GDM1 (cell line): ENCODE data around the gene KPNA3.
"Not testable (repeated sequence)": the region's sequence is repeated elsewhere in the genome, so short reads cannot be mapped to it uniquely, and the experiment has no call there.

Source experiments
- DNase-seq: peaks from one replicate; lab custom pipeline; 2025; lab: John Stamatoyannopoulos, UW

KPNA3 gene

GRCh38 chr13:49807681-49808080 is 15.2 kb upstream of the KPNA3 start:
- no peak for DNase-seq

- no peak for DNase-seq
Measured at GRCh38 chr13:49806126-49806536, 13.6 kb upstream of the KPNA3 start.

GRCh38 chr13:49803047-49803446 is 10.6 kb upstream of the KPNA3 start:
- not testable (repeated sequence) for DNase-seq

- DNase-seq, result no peak
Measured at GRCh38 chr13:49802426-49802825, 9.9 kb upstream of the KPNA3 start.

- DNase-seq, result peak; percentile 59
Measured at GRCh38 chr13:49791711-49792549, 552 bp downstream of the KPNA3 start.

- peak; percentile 12 for DNase-seq
Measured at GRCh38 chr13:49791315-49791710, 1.2 kb downstream of the KPNA3 start.

GRCh38 chr13:49789968-49790367 is 2.5 kb downstream of the KPNA3 start:
- DNase-seq, result no peak

- DNase-seq, result no peak
Measured at GRCh38 chr13:49786401-49787008, 6.0 kb downstream of the KPNA3 start.

- no peak for DNase-seq
Measured at GRCh38 chr13:49784886-49785570, 7.5 kb downstream of the KPNA3 start.

GRCh38 chr13:49783865-49784264 is 8.6 kb downstream of the KPNA3 start:
- DNase-seq, result no peak

GRCh38 chr13:49782784-49783183 is 9.7 kb downstream of the KPNA3 start:
- DNase-seq, result no peak

GRCh38 chr13:49781806-49782205 is 10.7 kb downstream of the KPNA3 start:
- no peak for DNase-seq

- DNase-seq, result no peak
Measured at GRCh38 chr13:49779721-49780120, 12.8 kb downstream of the KPNA3 start.

GRCh38 chr13:49777746-49778614 is 14.5 kb downstream of the KPNA3 start:
- no peak for DNase-seq

GRCh38 chr13:49776871-49777270 is 15.6 kb downstream of the KPNA3 start:
- no peak for DNase-seq

- DNase-seq, result no peak
Measured at GRCh38 chr13:49774376-49775005, 18.0 kb downstream of the KPNA3 start.

- DNase-seq, result no peak
Measured at GRCh38 chr13:49772828-49773227, 19.7 kb downstream of the KPNA3 start.

GRCh38 chr13:49761811-49762210 is 30.7 kb downstream of the KPNA3 start:
- DNase-seq, result not testable (repeated sequence)

GRCh38 chr13:49760558-49760957 is 31.9 kb downstream of the KPNA3 start:
- no peak for DNase-seq

- no peak for DNase-seq
Measured at GRCh38 chr13:49759503-49759902, 33.0 kb downstream of the KPNA3 start.

GRCh38 chr13:49756263-49756662 is 36.2 kb downstream of the KPNA3 start:
- no peak for DNase-seq

- no peak for DNase-seq
Measured at GRCh38 chr13:49754146-49754545, 38.3 kb downstream of the KPNA3 start.
